HG02870 (cell line): ENCODE data around the gene ADGRL3.
"Not testable (repeated sequence)": the region's sequence is repeated elsewhere in the genome, so short reads cannot be mapped to it uniquely, and the experiment has no call there.

Experiments used
- ATAC-seq: cut with Tn5 transposase; IDR thresholded peaks from one replicate; pipeline ENCODE4 v1.9.1; 2021; ENCODE audit warnings: mild to moderate bottlenecking, moderate library complexity; ENCODE audit not compliant: unreplicated experiment

Gene ADGRL3

GRCh38 chr4:61933527-61933926 lies 733.4 kb downstream of the ADGRL3 start:
- ATAC-seq: no peak

- ATAC-seq: no peak
Observed at GRCh38 chr4:61934198-61934597, 734.1 kb downstream of the ADGRL3 start.

GRCh38 chr4:61938250-61938846 lies 738.2 kb downstream of the ADGRL3 start:
- no peak for ATAC-seq

- ATAC-seq: no peak
Observed at GRCh38 chr4:61950625-61951024, 750.5 kb downstream of the ADGRL3 start.

GRCh38 chr4:61953386-61953785 lies 753.3 kb downstream of the ADGRL3 start:
- ATAC-seq: no peak

GRCh38 chr4:61958591-61958990 lies 758.5 kb downstream of the ADGRL3 start:
- no peak for ATAC-seq

GRCh38 chr4:61959087-61959486 lies 759.0 kb downstream of the ADGRL3 start:
- ATAC-seq: no peak

- ATAC-seq: no peak
Observed at GRCh38 chr4:61984260-61984909, 784.3 kb downstream of the ADGRL3 start.

- ATAC-seq: no peak
Observed at GRCh38 chr4:61985426-61985825, 785.3 kb downstream of the ADGRL3 start.

- ATAC-seq: not testable (repeated sequence)
Observed at GRCh38 chr4:61986929-61987328, 786.8 kb downstream of the ADGRL3 start.

GRCh38 chr4:61992351-61992750 lies 792.2 kb downstream of the ADGRL3 start:
- no peak for ATAC-seq

GRCh38 chr4:61994036-61994435 lies 793.9 kb downstream of the ADGRL3 start:
- no peak for ATAC-seq

- ATAC-seq: no peak
Observed at GRCh38 chr4:61995717-61996340, 795.7 kb downstream of the ADGRL3 start.

GRCh38 chr4:61996943-61997342 lies 796.8 kb downstream of the ADGRL3 start:
- ATAC-seq: no peak

GRCh38 chr4:61997831-61998230 lies 797.7 kb downstream of the ADGRL3 start:
- no peak for ATAC-seq

- no peak for ATAC-seq
Observed at GRCh38 chr4:62003695-62004094, 803.6 kb downstream of the ADGRL3 start.

GRCh38 chr4:62004881-62005280 lies 804.8 kb downstream of the ADGRL3 start:
- ATAC-seq: no peak

GRCh38 chr4:62006108-62006507 lies 806.0 kb downstream of the ADGRL3 start:
- no peak for ATAC-seq

GRCh38 chr4:62015043-62015739 lies 815.1 kb downstream of the ADGRL3 start:
- ATAC-seq: no peak

GRCh38 chr4:62018537-62018936 lies 818.4 kb downstream of the ADGRL3 start:
- ATAC-seq: no peak

GRCh38 chr4:62023633-62024032 lies 823.5 kb downstream of the ADGRL3 start:
- ATAC-seq: no peak

GRCh38 chr4:62028745-62029144 lies 828.6 kb downstream of the ADGRL3 start:
- no peak for ATAC-seq
